HUES48 (cell line): Measurements from ENCODE around the gene HOXD10.
A peak's percentile ranks its signal among the peaks of the same experiment; 100 is the strongest.

Experiments
- H3K27ac ChIP-seq: one replicate; pipeline ENCODE4 v1.7.0; 2013; ENCODE audit warnings: low read depth, low read length, inconsistent platforms
- H3K27me3 ChIP-seq: 2 replicates; pipeline ENCODE4 v1.6.1; 2013; ENCODE audit warnings: mild to moderate bottlenecking, low read length; ENCODE audit not compliant: control insufficient read depth, insufficient read depth
- H3K36me3 ChIP-seq: 2 replicates; pipeline ENCODE4 v1.6.1; 2013; ENCODE audit warnings: low read length; ENCODE audit not compliant: control insufficient read depth, insufficient read depth
- H3K4me1 ChIP-seq: 2 replicates; pipeline ENCODE4 v1.6.1; 2013; ENCODE audit warnings: mild to moderate bottlenecking, low read length; ENCODE audit not compliant: control insufficient read depth, insufficient read depth
- H3K4me3 ChIP-seq: 2 replicates; pipeline ENCODE4 v1.5.1; 2013; ENCODE audit warnings: mild to moderate bottlenecking, low read depth, low read length
- H3K9ac ChIP-seq: 2 replicates; pipeline ENCODE4 v1.6.1; 2013; ENCODE audit warnings: mild to moderate bottlenecking, low read depth, low read length, moderate library complexity
- H3K9me3 ChIP-seq: 2 replicates; pipeline ENCODE4 v1.6.1; 2013; ENCODE audit warnings: low read length; ENCODE audit not compliant: control insufficient read depth, insufficient read depth

The HOXD10 gene

DNA sequence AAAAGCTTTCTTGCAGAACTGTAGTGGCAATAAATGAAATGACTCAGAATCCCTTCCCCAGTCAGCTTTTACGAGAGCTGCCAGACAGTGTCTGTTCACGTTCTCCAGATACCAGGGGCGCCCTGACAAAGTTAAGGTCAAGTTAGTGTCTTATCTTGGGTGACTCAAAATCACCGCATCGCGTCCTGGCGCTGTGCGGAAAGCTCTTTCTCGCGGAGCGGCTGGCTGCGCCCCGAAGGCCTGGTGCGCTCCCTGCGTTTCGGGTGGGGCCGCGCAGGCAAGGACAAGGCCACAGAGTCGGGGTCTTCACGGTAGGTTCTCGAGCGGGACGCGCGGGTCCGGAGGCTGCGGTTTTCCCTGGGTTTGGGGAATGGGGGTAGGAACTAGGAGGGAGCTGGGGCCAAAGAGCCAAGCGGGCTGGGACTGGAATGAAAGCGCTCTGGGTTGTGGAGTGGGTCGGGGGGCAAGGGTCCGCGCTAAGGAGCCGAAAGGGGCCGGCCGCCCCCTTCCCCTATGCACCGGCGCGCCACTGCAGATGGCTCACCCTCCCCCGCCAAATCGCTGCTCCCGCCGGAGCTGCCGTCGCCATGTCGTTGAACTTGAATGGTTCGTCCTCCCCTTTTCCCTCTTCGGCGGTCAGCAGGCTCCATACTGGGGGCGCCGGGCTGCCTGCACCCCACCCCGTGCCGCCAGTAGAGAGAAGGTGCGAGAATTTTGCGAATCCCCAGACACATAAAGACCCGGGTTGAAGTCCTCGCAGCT, 12.1 kb upstream of the HOXD10 start:
- Histone ChIP-seq H3K27ac (no peak overlapping the region), H3K9ac (no peak overlapping the region)

GRCh38 chr2:176105078-176105729, 11.4 kb upstream of the HOXD10 start:
- Histone ChIP-seq H3K9me3 (no peaks in the 10 kb centered on the region; the same call in 1 of the 2 replicates), H3K27me3 (peaks cover 99% of the 10 kb centered on the region), H3K9ac (no peak overlapping the region), H3K4me1 (peaks cover 7% of the 10 kb centered on the region; the same call in 1 of the 2 replicates), H3K36me3 (no peaks in the 10 kb centered on the region), H3K4me3 (no peak overlapping the region), H3K27ac (no peak overlapping the region)

More for the DNA sequence above, 12.1 kb upstream of the HOXD10 start:
- Histone ChIP-seq H3K4me1 (peaks cover 12% of the 10 kb centered on the region; the same call in 1 of the 2 replicates), H3K4me3 (no peak overlapping the region), H3K27me3 (peaks cover 99% of the 10 kb centered on the region), H3K9me3 (no peaks in the 10 kb centered on the region; the same call in 1 of the 2 replicates), H3K36me3 (no peaks in the 10 kb centered on the region)

DNA sequence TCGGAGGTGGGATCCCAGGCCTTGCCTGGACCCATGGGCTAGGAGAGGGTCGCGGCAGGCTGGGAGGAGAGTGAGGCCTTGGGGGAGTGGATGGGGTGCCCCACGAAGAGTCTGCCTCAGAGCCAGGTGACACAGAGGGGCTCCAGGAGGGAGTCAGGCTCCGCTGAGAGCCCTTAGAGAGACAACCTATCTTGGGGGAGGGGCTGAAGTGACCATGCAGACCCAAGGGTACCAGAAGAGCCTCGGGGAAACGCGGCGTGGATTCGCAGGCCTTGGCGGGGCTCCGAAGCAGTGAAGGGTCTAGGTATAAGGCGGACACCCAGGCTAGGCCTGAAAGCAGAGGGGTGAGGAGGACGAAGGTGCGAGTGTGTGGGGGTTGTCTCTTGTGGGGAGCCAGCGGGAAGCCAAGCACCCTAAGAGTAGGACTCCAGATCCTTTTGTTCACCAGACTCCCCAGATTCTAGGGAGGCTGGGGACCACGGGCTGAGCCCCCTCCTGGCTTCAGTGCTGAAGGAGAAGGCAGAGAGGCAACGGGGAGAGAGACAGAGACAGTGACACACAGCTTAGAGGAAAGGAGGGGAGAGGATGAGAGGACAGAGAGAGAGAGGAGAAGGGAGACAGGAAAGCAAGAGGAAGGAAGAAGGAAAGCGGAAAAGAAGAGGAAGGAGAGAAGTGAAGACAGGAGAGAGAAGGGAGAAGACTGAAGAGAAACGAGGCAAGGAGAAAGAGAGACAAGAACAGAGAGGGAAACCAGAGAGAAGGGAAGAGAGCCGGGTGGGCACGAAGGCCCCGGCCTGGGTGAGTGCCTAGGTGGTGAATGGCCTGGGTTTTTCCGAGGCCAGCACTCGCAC, 10.6 kb upstream of the HOXD10 start:
- no peak overlapping the region for H3K4me3 ChIP-seq
- no peak overlapping the region for H3K27ac ChIP-seq
- peaks cover 7% of the 10 kb centered on the region; the same call in 1 of the 2 replicates for H3K4me1 ChIP-seq
- peaks cover 99% of the 10 kb centered on the region for H3K27me3 ChIP-seq
- no peaks in the 10 kb centered on the region for H3K36me3 ChIP-seq
- no peaks in the 10 kb centered on the region; the same call in 1 of the 2 replicates for H3K9me3 ChIP-seq
- H3K9ac ChIP-seq = no peak overlapping the region

DNA sequence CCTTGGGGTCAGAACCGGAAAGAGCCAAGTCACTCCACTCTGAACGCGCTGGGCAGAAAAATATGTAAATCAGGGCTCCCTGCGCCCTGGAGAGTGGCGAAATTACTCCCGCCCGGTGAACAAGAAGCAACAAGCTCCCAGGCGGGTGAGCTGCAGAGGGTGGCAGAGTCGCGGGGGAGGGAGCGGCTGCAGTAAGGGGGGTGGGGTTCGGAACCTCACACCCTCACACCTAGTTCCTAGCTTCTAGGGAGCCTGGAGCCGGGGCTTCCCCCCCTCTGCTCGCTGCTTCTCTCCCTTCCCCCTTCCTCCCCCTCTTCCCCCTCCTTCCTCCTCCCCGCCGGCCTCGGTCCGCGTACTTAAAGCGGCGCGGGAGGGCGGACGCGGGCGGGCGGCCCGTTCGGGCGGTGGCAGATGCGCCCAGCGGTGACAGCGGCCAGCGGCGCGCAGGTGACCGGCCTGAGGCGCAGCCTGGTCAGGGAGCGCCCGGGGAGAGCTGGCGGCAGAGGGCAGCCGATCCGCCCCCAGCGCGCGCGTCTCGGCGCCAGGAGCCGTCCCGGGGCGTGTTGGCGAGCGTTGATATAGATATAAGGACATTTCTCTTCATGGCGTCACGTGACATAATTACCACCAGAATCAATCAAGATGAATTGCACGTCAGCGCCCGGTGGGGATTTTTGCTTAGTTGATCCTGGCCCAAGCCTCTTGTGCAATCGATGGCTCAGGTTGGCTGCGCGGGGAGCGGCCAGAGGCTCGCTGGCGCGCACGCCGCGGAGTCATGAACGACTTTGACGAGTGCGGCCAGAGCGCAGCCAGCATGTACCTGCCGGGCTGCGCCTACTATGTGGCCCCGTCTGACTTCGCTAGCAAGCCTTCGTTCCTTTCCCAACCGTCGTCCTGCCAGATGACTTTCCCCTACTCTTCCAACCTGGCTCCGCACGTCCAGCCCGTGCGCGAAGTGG, 9.7 kb upstream of the HOXD10 start, which contains the start of gene HOXD11:
Gene HOXD11, plus strand, starts transcription at position 700 of the 959 bp plus-strand sequence. Its CDS starts 76 bp downstream, at position 776.
- Histone ChIP-seq H3K9me3 (no peaks in the 10 kb centered on the region), H3K27ac (no peak within 1 kb of the TSS), H3K4me1 (peaks cover 7% of the 10 kb centered on the region; the same call in 1 of the 2 replicates), H3K4me3 (peak within 1 kb of the TSS; percentile 2; the same call in 1 of the 2 replicates), H3K27me3 (peaks cover 99% of the 10 kb centered on the region), H3K36me3 (no peaks in the 10 kb centered on the region), H3K9ac (no peak within 1 kb of the TSS)

GRCh38 chr2:176107731-176108181, 8.8 kb upstream of the HOXD10 start:
- no peak overlapping the region for H3K27ac ChIP-seq
- H3K9ac ChIP-seq = no peak overlapping the region
- H3K27me3 ChIP-seq = peaks cover 99% of the 10 kb centered on the region
- no peaks in the 10 kb centered on the region for H3K36me3 ChIP-seq
- no peaks in the 10 kb centered on the region for H3K9me3 ChIP-seq
- H3K4me3 ChIP-seq = no peak overlapping the region
- H3K4me1 ChIP-seq = peaks cover 7% of the 10 kb centered on the region; the same call in 1 of the 2 replicates

DNA sequence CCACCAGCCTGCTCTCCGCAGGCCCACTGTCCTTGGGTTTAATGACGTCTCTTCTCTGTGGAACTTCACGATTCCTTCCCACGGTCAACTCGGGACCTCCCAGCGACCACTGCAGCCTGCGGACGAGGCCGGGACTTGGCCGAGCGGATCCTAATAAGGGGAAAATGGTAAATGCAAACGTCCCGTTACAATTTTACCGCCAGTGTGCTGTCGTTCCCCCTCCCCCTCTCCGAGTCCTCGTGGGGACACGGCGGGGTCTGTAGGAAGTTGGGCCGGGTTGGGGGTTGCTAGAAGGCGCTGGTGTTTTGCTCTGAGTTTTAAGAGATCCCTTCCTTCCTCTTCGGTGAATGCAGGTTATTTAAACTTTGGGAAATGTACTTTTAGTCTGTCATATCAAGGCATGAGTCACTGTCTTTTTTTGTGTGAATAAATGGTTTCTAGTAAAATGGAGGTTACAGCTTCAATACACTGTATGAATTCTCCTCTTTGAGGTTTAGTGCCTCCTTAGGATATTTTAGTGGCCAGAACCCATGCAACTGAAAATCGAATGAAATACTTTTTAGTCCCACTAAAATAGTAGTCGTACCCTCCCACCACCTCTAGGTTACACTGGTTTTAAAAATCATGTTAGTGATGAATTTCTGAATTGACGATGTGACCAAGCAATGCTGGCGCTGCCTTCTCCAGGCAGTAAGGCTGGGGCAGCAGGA, 7.2 kb upstream of the HOXD10 start:
- Histone ChIP-seq H3K9me3 (no peaks in the 10 kb centered on the region), H3K27me3 (peaks cover 99% of the 10 kb centered on the region), H3K9ac (no peak overlapping the region), H3K4me3 (no peak overlapping the region), H3K27ac (no peak overlapping the region), H3K36me3 (no peaks in the 10 kb centered on the region), H3K4me1 (peaks cover 8% of the 10 kb centered on the region; the same call in 1 of the 2 replicates)

DNA sequence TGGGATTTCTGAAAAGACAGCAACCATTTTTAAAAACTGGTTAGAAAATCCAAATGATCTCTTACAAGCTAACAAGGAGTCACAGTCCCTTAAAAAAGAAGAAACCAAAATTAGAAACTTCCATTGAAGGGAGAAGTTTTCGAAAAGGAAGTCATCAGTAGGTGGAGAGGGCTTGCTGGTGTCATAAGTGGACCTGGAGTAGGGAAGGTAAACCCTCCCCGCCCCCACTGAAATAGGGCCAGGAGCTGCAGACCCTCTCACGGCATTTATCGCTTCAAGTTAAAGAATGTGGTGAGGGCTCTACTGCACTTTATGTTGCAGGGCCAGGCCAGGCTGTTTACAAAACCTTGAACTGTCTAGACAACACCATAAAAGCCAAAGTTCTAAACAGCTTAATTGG, 6.6 kb upstream of the HOXD10 start:
- Histone ChIP-seq H3K36me3 (no peaks in the 10 kb centered on the region), H3K9me3 (no peaks in the 10 kb centered on the region), H3K9ac (no peak overlapping the region), H3K4me3 (no peak overlapping the region), H3K4me1 (0 out of 2 replicates have a peak, but pooled peaks cover 8% of the 10 kb centered on the region), H3K27me3 (peaks cover 99% of the 10 kb centered on the region), H3K27ac (no peak overlapping the region)

- Histone ChIP-seq H3K4me3 (no peak overlapping the region), H3K4me1 (0 out of 2 replicates have a peak, but pooled peaks cover 8% of the 10 kb centered on the region), H3K9me3 (no peaks in the 10 kb centered on the region), H3K27ac (no peak overlapping the region), H3K9ac (no peak overlapping the region), H3K36me3 (no peaks in the 10 kb centered on the region), H3K27me3 (peaks cover 99% of the 10 kb centered on the region)
These were observed 5.9 kb upstream of the HOXD10 start for GRCh38 chr2:176110415-176111308.

- H3K9ac ChIP-seq = no peak overlapping the region
- H3K27ac ChIP-seq = no peak overlapping the region
- peaks cover 8% of the 10 kb centered on the region; the same call in 1 of the 2 replicates for H3K4me1 ChIP-seq
- H3K9me3 ChIP-seq = no peaks in the 10 kb centered on the region
- no peak overlapping the region for H3K4me3 ChIP-seq
- no peaks in the 10 kb centered on the region for H3K36me3 ChIP-seq
- H3K27me3 ChIP-seq = peaks cover 99% of the 10 kb centered on the region
These were observed 5.3 kb upstream of the HOXD10 start for GRCh38 chr2:176111309-176111663.
